ENCODE data around the gene CLDND1.
"Not testable (repeated sequence)": the region's sequence is repeated elsewhere in the genome, so short reads cannot be mapped to it uniquely, and the experiment has no call there.

Gene CLDND1

GRCh38 chr3:98522544-98523281, at the start of gene CLDND1:
CLDND1 (minus strand) TSS chr3:98522902; CDS start chr3:98521424, 1,478 bp downstream.
- DNase-seq (ENCODE audit: low read depth) = peak; percentile 92

- DNase-seq (ENCODE audit: low read depth) = no peak
Observed at GRCh38 chr3:98568402-98568801, 45.7 kb upstream of the CLDND1 start.

- DNase-seq (ENCODE audit: low read depth) = no peak
Observed at GRCh38 chr3:98567666-98568270, 45.1 kb upstream of the CLDND1 start.

- no peak for DNase-seq (ENCODE audit: low read depth)
Observed at GRCh38 chr3:98565843-98566242, 43.1 kb upstream of the CLDND1 start.

DNA sequence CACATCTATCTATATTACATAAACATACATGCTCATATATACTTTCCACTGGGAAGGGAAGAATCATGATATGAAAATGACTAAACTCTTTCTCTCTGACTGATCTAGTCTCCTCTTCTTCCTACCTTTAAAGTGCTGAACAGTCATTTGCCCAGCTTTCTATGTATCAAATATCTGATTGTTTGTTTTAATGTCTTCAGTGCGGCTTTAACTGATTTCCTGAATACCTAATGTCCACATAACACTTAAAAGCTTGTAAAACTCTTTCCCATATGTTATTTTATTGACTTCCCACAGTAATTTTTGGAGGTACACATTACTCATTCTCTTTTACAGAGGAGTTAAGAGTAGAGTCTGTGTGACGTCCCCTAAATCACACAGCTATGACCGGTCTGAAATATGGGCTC, 42.5 kb upstream of the CLDND1 start:
- DNase-seq (ENCODE audit: low read depth) = no peak

GRCh38 chr3:98564282-98565005, 41.7 kb upstream of the CLDND1 start:
- no peak for DNase-seq (ENCODE audit: low read depth)

- no peak for DNase-seq (ENCODE audit: low read depth)
Observed at GRCh38 chr3:98563661-98564281, 41.1 kb upstream of the CLDND1 start.

GRCh38 chr3:98561727-98562521, 39.2 kb upstream of the CLDND1 start:
- no peak for DNase-seq (ENCODE audit: low read depth)

- no peak for DNase-seq (ENCODE audit: low read depth)
Observed at GRCh38 chr3:98560911-98561310, 38.2 kb upstream of the CLDND1 start.

DNA sequence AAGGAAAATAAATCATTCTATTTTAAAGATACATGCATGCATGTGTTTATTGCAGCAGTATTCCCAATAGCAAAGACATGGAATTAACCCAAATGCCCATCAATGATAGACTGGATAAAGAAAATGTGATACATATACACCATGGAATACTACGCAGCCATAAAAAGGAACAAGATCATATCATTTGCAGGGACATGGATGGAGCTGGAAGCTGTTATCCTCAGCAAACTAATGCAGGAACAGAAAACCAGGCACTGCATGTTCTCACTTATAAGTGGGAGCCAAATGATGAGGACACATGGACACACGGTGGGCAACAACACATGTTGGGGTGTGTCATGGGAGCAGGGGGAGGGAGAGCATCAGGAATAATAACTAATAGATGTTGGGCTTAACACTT, 37.1 kb upstream of the CLDND1 start:
- not testable (repeated sequence) for DNase-seq (ENCODE audit: low read depth)

DNA sequence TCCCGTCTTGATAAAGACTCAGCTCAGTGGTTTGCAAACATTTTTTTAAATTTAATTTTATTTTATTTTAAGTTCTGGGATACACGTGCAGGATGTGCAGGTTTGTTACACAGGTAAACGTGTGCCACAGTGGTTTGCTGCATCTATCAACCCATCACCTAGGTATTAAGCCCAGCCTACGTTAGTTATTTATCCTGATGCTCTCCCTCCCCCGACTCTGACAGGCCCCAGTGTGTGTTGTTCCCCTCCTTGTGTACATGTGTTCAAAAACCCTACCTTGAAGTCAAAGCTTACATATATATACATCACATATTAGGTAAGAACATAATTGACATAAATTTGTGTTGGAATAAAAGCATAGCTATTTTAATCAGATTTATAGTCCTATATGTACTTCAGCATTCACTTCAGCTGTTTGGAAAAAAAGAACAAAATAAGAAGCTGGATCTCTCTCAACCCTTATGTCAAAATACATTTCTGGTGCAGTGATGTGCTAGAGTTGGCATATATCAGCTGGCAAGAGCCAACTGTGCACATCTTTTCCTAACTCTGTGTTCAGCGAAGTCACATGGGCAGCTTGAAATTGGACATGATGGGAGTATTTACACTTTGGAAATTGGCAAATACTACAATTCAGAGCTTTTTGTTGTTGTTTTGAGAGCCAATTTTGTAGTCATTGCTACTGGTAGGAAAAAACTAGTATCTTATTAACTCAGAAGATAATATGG, 35.6 kb upstream of the CLDND1 start:
- no peak for DNase-seq (ENCODE audit: low read depth)

- no peak for DNase-seq (ENCODE audit: low read depth)
Observed at GRCh38 chr3:98557324-98558010, 34.8 kb upstream of the CLDND1 start.

DNA sequence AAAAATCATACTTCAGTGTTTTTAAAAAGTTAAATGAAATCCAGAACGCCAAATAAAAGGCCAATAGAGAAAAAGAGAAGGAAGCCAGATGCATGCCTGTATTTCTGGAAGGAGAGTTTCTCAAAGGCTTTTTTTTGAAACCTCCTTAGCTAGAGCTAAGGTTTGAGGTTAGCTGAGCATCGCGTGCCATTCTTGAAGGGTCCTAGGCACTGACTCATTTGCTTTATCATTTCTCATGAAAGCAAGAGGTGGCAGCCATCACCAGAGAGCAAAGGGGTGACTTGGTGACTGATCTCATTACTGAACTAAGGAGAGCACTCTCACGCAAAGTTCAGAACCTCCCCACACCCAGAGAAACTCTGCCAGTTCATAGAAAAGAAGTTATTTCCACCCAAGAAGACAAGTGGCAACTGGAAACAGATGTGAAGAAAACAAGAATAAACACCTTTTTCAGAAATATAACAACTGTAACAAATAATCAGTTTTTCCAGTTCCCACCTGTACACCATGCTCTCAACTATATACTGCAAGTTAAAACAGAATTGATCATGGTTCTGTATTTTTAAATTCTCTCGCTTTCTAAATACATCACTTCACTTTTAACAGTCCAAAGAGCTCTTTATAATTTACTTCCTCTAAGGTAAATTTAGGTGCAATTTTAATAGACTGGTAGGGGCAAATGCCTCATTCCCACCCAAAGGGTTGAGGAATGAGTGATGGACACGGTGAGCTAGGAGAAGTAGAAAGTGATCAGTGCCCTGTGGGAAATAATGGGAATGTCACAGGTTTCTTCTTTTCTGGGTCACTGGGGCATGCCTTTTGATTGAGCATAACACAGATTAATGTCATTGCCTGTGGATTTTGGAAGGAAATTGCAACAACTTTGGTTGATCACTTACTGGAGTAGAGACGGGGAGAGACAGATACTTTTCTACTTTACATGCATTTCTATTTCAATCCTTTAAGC, 33.7 kb upstream of the CLDND1 start:
- DNase-seq (ENCODE audit: low read depth) = no peak

- DNase-seq (ENCODE audit: low read depth) = no peak
Observed at GRCh38 chr3:98555025-98555379, 32.3 kb upstream of the CLDND1 start.

- DNase-seq (ENCODE audit: low read depth) = no peak
Observed at GRCh38 chr3:98554580-98554979, 31.9 kb upstream of the CLDND1 start.

GRCh38 chr3:98553753-98554152, 31.1 kb upstream of the CLDND1 start:
- DNase-seq (ENCODE audit: low read depth) = no peak

GRCh38 chr3:98553021-98553563, 30.4 kb upstream of the CLDND1 start:
- no peak for DNase-seq (ENCODE audit: low read depth)

- DNase-seq (ENCODE audit: low read depth) = no peak
Observed at GRCh38 chr3:98552232-98553020, 29.7 kb upstream of the CLDND1 start.
